Neural progenitor cell (in vitro differentiated cells): Measurements from ENCODE around the gene MSS51.

ENCODE experiments used
- CTCF ChIP-seq: fragments of 200-600 bp; sonication (generic); IDR thresholded peaks from 2 replicates; pipeline ENCODE4 v1.5.1; 2017; ENCODE audit warnings: antibody characterized with exemption, mild to moderate bottlenecking
- EZH2phosphoT487 ChIP-seq: fragments of 200-600 bp; sonication (generic); IDR thresholded peaks from 2 replicates; pipeline ENCODE4 v1.6.1; 2017; ENCODE audit warnings: antibody characterized with exemption

- TF ChIP-seq EZH2phosphoT487 (no peak), CTCF (no peak)
These were observed 16.8 kb downstream of the MSS51 start for GRCh38 chr10:73416571-73416970.
